SH-SY5Y (cell line): ENCODE data around the gene KNSTRN.

Source experiments
- GATA2 ChIP-seq: IDR thresholded peaks from 2 replicates; pipeline ENCODE4 v1.6.1; 2011; ENCODE audit warnings: mild to moderate bottlenecking, low read depth, low read length
- GATA3 ChIP-seq: IDR thresholded peaks from 2 replicates; pipeline ENCODE4 v1.6.1; 2011; ENCODE audit warnings: low read depth, mild to moderate bottlenecking, low read length, moderate library complexity

GRCh38 chr15:40339621-40339945 is 42.9 kb upstream of the KNSTRN start:
- TF ChIP-seq GATA2: no peak
- TF ChIP-seq GATA3: no peak
